ENCODE data around the gene UTP25.

The UTP25 gene

GRCh38 chr1:209827384-209828262 is at the start of gene UTP25:
UTP25 (plus strand) TSS chr1:209827972; CDS start chr1:209828064, 92 bp downstream.
- Histone ChIP-seq H3K27ac (ENCODE audit: low read length) (peak within 1 kb of the TSS; percentile 32), H3K9me3 (ENCODE audit: control insufficient read depth in 2 of 2, low read length in 2 of 2) (no peaks in the 10 kb centered on the region), H3K9ac (ENCODE audit: low read length in 2 of 2) (peak within 1 kb of the TSS; percentile 37 to 69), H3K36me3 (ENCODE audit: control insufficient read depth in 2 of 2, insufficient read depth in 2 of 2, low read length in 2 of 2) (peaks cover 4 to 7% of the 10 kb centered on the region in 2 donors), H3K4me1 (ENCODE audit: control insufficient read depth, insufficient read depth, low read length) (no peaks in the 10 kb centered on the region), H3K4me3 (ENCODE audit: low read length in 2 of 2) (peak within 1 kb of the TSS; percentile 91 to 93), H3K27me3 (ENCODE audit: control insufficient read depth in 1 of 2, insufficient read depth in 2 of 2, low read length in 2 of 2) (no peaks in the 10 kb centered on the region)

GRCh38 chr1:209778102-209778501 is 49.7 kb upstream of the UTP25 start:
- no peaks in the 10 kb centered on the region for H3K27me3 ChIP-seq (ENCODE audit: control insufficient read depth in 1 of 2, insufficient read depth in 2 of 2, low read length in 2 of 2)

GRCh38 chr1:209780268-209780667 is 47.5 kb upstream of the UTP25 start:
- Histone ChIP-seq H3K36me3 (ENCODE audit: control insufficient read depth in 2 of 2, insufficient read depth in 2 of 2, low read length in 2 of 2) (peaks cover 0 to 2% of the 10 kb centered on the region in 2 donors), H3K27me3 (ENCODE audit: control insufficient read depth in 1 of 2, insufficient read depth in 2 of 2, low read length in 2 of 2) (no peaks in the 10 kb centered on the region), H3K9me3 (ENCODE audit: control insufficient read depth in 2 of 2, low read length in 2 of 2) (no peaks in the 10 kb centered on the region), H3K27ac (ENCODE audit: low read length) (no peak overlapping the region), H3K4me3 (ENCODE audit: low read length in 2 of 2) (no peak overlapping the region), H3K4me1 (ENCODE audit: control insufficient read depth, insufficient read depth, low read length) (peaks cover 19% of the 10 kb centered on the region), H3K9ac (ENCODE audit: low read length in 2 of 2) (no peak overlapping the region)

More at GRCh38 chr1:209778102-209778501, 49.7 kb upstream of the UTP25 start:
- no peak overlapping the region for H3K9ac ChIP-seq (ENCODE audit: low read length in 2 of 2)
- H3K36me3 ChIP-seq (ENCODE audit: control insufficient read depth in 2 of 2, insufficient read depth in 2 of 2, low read length in 2 of 2): peaks cover 0 to 2% of the 10 kb centered on the region in 2 donors
- H3K4me1 ChIP-seq (ENCODE audit: control insufficient read depth, insufficient read depth, low read length): peaks cover 4% of the 10 kb centered on the region
- H3K4me3 ChIP-seq (ENCODE audit: low read length in 2 of 2): no peak overlapping the region
- no peak overlapping the region for H3K27ac ChIP-seq (ENCODE audit: low read length)
- H3K9me3 ChIP-seq (ENCODE audit: control insufficient read depth in 2 of 2, low read length in 2 of 2): no peaks in the 10 kb centered on the region

- Histone ChIP-seq H3K4me3 (ENCODE audit: low read length in 2 of 2) (peak overlapping the region; percentile 86 to 90), H3K9ac (ENCODE audit: low read length in 2 of 2) (peak overlapping the region; percentile 83 to 89), H3K4me1 (ENCODE audit: control insufficient read depth, insufficient read depth, low read length) (peaks cover 35% of the 10 kb centered on the region), H3K27ac (ENCODE audit: low read length) (no peak overlapping the region), H3K9me3 (ENCODE audit: control insufficient read depth in 2 of 2, low read length in 2 of 2) (no peaks in the 10 kb centered on the region), H3K36me3 (ENCODE audit: control insufficient read depth in 2 of 2, insufficient read depth in 2 of 2, low read length in 2 of 2) (peaks cover 0 to 2% of the 10 kb centered on the region in 2 donors), H3K27me3 (ENCODE audit: control insufficient read depth in 1 of 2, insufficient read depth in 2 of 2, low read length in 2 of 2) (no peaks in the 10 kb centered on the region)
Measured at GRCh38 chr1:209783386-209783785, 44.4 kb upstream of the UTP25 start.

- no peaks in the 10 kb centered on the region for H3K9me3 ChIP-seq (ENCODE audit: control insufficient read depth in 2 of 2, low read length in 2 of 2)
- peak within 1 kb of the TSS; percentile 83 to 89 for H3K9ac ChIP-seq (ENCODE audit: low read length in 2 of 2)
- H3K27me3 ChIP-seq (ENCODE audit: control insufficient read depth in 1 of 2, insufficient read depth in 2 of 2, low read length in 2 of 2): no peaks in the 10 kb centered on the region
- H3K36me3 ChIP-seq (ENCODE audit: control insufficient read depth in 2 of 2, insufficient read depth in 2 of 2, low read length in 2 of 2): peaks cover 0 to 2% of the 10 kb centered on the region in 2 donors
- H3K4me1 ChIP-seq (ENCODE audit: control insufficient read depth, insufficient read depth, low read length): peaks cover 35% of the 10 kb centered on the region
- peak within 1 kb of the TSS; percentile 95 for H3K27ac ChIP-seq (ENCODE audit: low read length)
- peak within 1 kb of the TSS; percentile 86 to 90 for H3K4me3 ChIP-seq (ENCODE audit: low read length in 2 of 2)
Measured at GRCh38 chr1:209784265-209785169, 43.3 kb upstream of the UTP25 start, which contains the start of gene C1orf74. C1orf74 (minus strand) TSS chr1:209784559; CDS start chr1:209783634, 925 bp downstream.

- Histone ChIP-seq H3K9ac (ENCODE audit: low read length in 2 of 2) (no peak overlapping the region), H3K4me3 (ENCODE audit: low read length in 2 of 2) (no peak overlapping the region), H3K4me1 (ENCODE audit: control insufficient read depth, insufficient read depth, low read length) (peaks cover 35% of the 10 kb centered on the region), H3K27me3 (ENCODE audit: control insufficient read depth in 1 of 2, insufficient read depth in 2 of 2, low read length in 2 of 2) (no peaks in the 10 kb centered on the region), H3K27ac (ENCODE audit: low read length) (peak overlapping the region; percentile 95), H3K36me3 (ENCODE audit: control insufficient read depth in 2 of 2, insufficient read depth in 2 of 2, low read length in 2 of 2) (peaks cover 0 to 2% of the 10 kb centered on the region in 2 donors), H3K9me3 (ENCODE audit: control insufficient read depth in 2 of 2, low read length in 2 of 2) (no peaks in the 10 kb centered on the region)
Measured at GRCh38 chr1:209785592-209785991, 42.2 kb upstream of the UTP25 start.

- Histone ChIP-seq H3K27ac (ENCODE audit: low read length) (peak overlapping the region; percentile 95), H3K4me1 (ENCODE audit: control insufficient read depth, insufficient read depth, low read length) (peaks cover 35% of the 10 kb centered on the region)
Measured at GRCh38 chr1:209786146-209786545, 41.6 kb upstream of the UTP25 start.

GRCh38 chr1:209787551-209787950 is 40.2 kb upstream of the UTP25 start:
- Histone ChIP-seq H3K27ac (ENCODE audit: low read length) (peak overlapping the region; percentile 95), H3K4me3 (ENCODE audit: low read length in 2 of 2) (peak overlapping the region; percentile 18 to 30), H3K36me3 (ENCODE audit: control insufficient read depth in 2 of 2, insufficient read depth in 2 of 2, low read length in 2 of 2) (peaks cover 0 to 2% of the 10 kb centered on the region in 2 donors), H3K4me1 (ENCODE audit: control insufficient read depth, insufficient read depth, low read length) (peaks cover 35% of the 10 kb centered on the region), H3K27me3 (ENCODE audit: control insufficient read depth in 1 of 2, insufficient read depth in 2 of 2, low read length in 2 of 2) (no peaks in the 10 kb centered on the region), H3K9ac (ENCODE audit: low read length in 2 of 2) (peak overlapping the region; percentile 36 to 69), H3K9me3 (ENCODE audit: control insufficient read depth in 2 of 2, low read length in 2 of 2) (no peaks in the 10 kb centered on the region)

More at GRCh38 chr1:209786146-209786545, 41.6 kb upstream of the UTP25 start:
- Histone ChIP-seq H3K9ac (ENCODE audit: low read length in 2 of 2) (no peak overlapping the region), H3K4me3 (ENCODE audit: low read length in 2 of 2) (no peak overlapping the region), H3K9me3 (ENCODE audit: control insufficient read depth in 2 of 2, low read length in 2 of 2) (no peaks in the 10 kb centered on the region), H3K27me3 (ENCODE audit: control insufficient read depth in 1 of 2, insufficient read depth in 2 of 2, low read length in 2 of 2) (no peaks in the 10 kb centered on the region), H3K36me3 (ENCODE audit: control insufficient read depth in 2 of 2, insufficient read depth in 2 of 2, low read length in 2 of 2) (peaks cover 0 to 2% of the 10 kb centered on the region in 2 donors)

- Histone ChIP-seq H3K36me3 (ENCODE audit: control insufficient read depth in 2 of 2, insufficient read depth in 2 of 2, low read length in 2 of 2) (no peaks in the 10 kb centered on the region), H3K27me3 (ENCODE audit: control insufficient read depth in 1 of 2, insufficient read depth in 2 of 2, low read length in 2 of 2) (no peaks in the 10 kb centered on the region), H3K27ac (ENCODE audit: low read length) (peak overlapping the region; percentile 95), H3K4me3 (ENCODE audit: low read length in 2 of 2) (no peak overlapping the region), H3K9ac (ENCODE audit: low read length in 2 of 2) (no peak overlapping the region), H3K4me1 (ENCODE audit: control insufficient read depth, insufficient read depth, low read length) (peaks cover 23% of the 10 kb centered on the region), H3K9me3 (ENCODE audit: control insufficient read depth in 2 of 2, low read length in 2 of 2) (no peaks in the 10 kb centered on the region)
Measured at GRCh38 chr1:209789245-209789644, 38.5 kb upstream of the UTP25 start.
